ENCODE results near the gene PROX2. TPM values are rescaled to one million over a fixed set of nuclear protein-coding genes. Genes with fewer than 3 reads are reported as not detected.

Gene PROX2
- total RNA-seq, 1 donor from 2014 or later, result not detected

DNA sequence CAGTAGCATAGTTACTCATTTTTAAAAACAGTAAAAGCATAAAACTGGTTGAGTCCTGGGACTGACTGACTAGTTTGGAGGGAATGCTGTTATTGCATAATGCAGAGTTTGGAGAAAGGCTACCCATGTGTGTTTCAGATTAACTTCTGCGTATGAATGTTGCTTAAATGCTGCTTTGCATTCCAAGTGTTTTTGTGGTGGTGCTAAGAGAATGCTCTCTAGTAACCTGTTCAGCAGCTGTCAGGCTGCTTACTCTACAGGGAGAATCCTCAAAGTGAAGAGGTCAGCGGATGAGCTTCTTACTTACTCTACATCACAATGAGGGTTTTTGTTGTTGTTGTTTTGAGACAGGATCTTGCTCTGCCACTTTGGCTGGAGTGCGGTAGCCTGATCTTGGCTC lies 10.1 kb upstream of the PROX2 start:
- TF ChIP-seq, protein P1, sequence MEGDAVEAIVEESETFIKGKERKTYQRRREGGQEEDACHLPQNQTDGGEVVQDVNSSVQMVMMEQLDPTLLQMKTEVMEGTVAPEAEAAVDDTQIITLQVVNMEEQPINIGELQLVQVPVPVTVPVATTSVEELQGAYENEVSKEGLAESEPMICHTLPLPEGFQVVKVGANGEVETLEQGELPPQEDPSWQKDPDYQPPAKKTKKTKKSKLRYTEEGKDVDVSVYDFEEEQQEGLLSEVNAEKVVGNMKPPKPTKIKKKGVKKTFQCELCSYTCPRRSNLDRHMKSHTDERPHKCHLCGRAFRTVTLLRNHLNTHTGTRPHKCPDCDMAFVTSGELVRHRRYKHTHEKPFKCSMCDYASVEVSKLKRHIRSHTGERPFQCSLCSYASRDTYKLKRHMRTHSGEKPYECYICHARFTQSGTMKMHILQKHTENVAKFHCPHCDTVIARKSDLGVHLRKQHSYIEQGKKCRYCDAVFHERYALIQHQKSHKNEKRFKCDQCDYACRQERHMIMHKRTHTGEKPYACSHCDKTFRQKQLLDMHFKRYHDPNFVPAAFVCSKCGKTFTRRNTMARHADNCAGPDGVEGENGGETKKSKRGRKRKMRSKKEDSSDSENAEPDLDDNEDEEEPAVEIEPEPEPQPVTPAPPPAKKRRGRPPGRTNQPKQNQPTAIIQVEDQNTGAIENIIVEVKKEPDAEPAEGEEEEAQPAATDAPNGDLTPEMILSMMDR (conservative IDR thresholded peaks at IDR 0.05), result no peak
- no peaks in the 10 kb centered on the region for H3K36me3 Mint-ChIP-seq (ENCODE audit: low read depth)
- H3K9me3 Mint-ChIP-seq, result no peaks in the 10 kb centered on the region
- peak overlapping the region; percentile 60 for H3K4me3 Mint-ChIP-seq
- H3K4me1 Mint-ChIP-seq, result peaks cover 46% of the 10 kb centered on the region
- no peak for DNase-seq (ENCODE audit: low read depth, low spot score)
- H3K27me3 Mint-ChIP-seq (ENCODE audit: low read depth), result no peaks in the 10 kb centered on the region
- H3K27ac Mint-ChIP-seq (ENCODE audit: unreplicated experiment), result no peak overlapping the region

DNA sequence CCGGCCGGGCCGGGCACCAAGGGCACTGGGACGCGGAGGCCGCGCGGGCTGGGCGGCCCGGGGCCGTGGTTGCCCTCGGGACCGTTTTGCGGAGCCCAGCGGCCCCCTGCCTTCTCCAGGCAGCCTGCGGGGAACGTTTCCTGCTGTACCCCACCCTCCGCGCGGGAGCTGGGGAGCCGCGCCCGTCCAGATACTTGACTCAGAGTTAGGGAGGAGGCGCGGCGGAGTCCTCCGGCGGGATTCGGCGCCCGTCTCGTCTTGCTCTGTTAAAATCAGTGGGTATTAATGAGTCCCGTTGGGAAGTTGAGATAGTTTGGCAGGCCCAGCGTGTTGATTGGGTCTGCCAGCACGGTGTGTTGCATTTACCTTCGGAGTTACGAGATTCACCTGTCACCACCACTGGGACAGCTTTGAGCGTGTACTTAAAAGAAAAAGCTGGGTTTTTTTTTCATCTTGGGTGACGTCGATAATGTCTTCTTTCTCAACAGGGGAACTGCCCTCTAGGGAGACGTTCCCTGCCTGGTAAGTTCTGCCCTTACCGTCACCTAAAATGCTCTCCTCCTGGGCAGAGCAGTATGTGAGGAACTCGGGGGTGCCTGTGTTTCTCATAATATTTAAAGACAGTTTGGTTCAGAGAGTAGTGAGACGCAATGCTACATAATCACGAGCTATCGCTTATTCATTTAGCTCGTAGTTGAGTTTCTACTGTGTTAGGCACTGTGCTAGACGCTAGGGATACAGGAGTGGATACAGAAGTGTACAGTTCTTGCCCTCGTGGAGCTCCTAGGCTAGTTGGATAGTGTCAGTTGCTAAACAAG lies 6.4 kb upstream of the PROX2 start:
- Mint-ChIP-seq H3K27me3 (ENCODE audit: low read depth) (no peaks in the 10 kb centered on the region), H3K9me3 (no peaks in the 10 kb centered on the region), H3K36me3 (ENCODE audit: low read depth) (no peaks in the 10 kb centered on the region), H3K4me1 (peaks cover 50% of the 10 kb centered on the region), H3K4me3 (peak overlapping the region; percentile 98), H3K27ac (ENCODE audit: unreplicated experiment) (peak overlapping the region; percentile 99)
- TF ChIP-seq, protein P1 (conservative IDR thresholded peaks at IDR 0.05), result no peak
- no peak for DNase-seq (ENCODE audit: low read depth, low spot score)

DNA sequence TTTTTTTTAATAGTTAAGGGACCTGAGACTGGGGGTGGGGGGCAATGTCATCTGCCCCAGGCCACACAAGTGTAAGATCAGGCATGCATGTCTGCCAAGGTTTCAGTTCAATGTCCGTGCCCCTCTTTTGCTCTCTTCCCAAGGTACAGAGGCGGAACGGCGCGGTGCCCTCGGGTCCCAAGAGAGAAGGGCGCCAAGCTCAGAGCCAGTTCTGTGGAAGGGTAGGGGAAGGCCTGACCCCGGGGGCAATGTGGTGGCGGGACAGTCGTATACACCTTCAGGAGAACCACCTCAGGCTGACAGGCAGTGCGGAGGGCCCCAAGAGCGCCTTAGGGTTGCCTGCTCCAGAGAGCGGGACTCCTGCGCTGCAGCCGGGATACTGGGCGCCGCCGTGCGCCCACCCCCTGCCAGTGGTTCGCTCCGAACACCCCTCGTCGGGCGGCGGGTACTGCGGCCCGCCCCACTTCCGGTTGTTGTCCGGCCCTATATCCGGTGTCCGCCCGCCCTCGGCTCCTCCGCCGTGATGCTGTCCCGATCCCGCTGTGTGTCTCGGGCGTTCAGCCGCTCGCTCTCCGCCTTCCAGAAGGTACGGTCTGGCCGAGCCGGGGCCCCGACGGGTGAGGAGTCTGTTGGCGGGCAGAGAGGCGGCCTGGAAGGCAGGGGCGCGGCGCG lies 5.6 kb upstream of the PROX2 start, which contains the start of gene DLST:
Gene DLST, plus strand, starts transcription at position 486 of the 672 bp plus-strand sequence. Its CDS starts 38 bp downstream, at position 524.
- peak; percentile 92 for DNase-seq (ENCODE audit: low read depth, low spot score)
- H3K9me3 Mint-ChIP-seq, result no peaks in the 10 kb centered on the region
- no peaks in the 10 kb centered on the region for H3K27me3 Mint-ChIP-seq (ENCODE audit: low read depth)
- TF ChIP-seq, protein P1 (conservative IDR thresholded peaks at IDR 0.05), result no peak
- peaks cover 49% of the 10 kb centered on the region for H3K4me1 Mint-ChIP-seq
- no peaks in the 10 kb centered on the region for H3K36me3 Mint-ChIP-seq (ENCODE audit: low read depth)
- peak within 1 kb of the TSS; percentile 98 for H3K4me3 Mint-ChIP-seq
- peak within 1 kb of the TSS; percentile 99 for H3K27ac Mint-ChIP-seq (ENCODE audit: unreplicated experiment)

DNA sequence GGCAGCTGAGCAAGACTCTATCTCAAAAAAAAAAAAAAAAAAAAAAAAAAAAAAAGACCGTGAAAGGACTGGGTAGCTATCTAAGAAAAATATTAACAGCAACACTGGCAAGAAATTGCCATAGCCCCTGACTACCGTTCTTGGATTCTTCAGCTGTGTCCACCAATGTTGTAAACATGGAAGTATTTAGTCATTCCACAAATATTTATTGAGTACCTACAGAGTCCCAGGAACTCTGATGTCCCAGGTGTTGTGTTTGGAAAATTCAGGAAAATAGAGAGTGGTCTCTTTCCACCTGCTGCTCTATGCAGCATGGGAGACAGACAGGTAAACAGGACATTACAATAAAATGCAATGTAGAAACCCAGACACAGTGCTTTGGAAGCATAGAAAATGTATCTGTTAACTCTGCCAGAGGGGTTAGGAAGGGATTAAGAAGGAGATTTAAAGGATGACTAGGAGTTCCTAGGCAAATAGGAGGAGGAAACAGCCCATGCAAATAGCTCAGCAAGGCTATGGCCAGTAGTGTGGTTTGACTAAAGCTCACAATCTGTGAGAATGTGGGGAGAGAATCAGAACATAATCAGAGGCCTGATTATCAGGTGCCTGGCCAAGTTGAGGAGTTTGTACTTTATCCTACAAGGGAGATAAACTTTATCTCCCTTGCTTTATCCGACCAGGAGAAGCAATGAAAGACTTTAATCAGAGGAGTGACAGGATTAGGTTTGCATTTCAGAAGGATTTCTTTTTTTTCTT lies 3.7 kb upstream of the PROX2 start:
- H3K27me3 Mint-ChIP-seq (ENCODE audit: low read depth), result no peaks in the 10 kb centered on the region
- no peak overlapping the region for H3K27ac Mint-ChIP-seq (ENCODE audit: unreplicated experiment)
- no peaks in the 10 kb centered on the region for H3K36me3 Mint-ChIP-seq (ENCODE audit: low read depth)
- H3K4me1 Mint-ChIP-seq, result peaks cover 31% of the 10 kb centered on the region
- H3K4me3 Mint-ChIP-seq, result peak overlapping the region; percentile 74
- DNase-seq (ENCODE audit: low read depth, low spot score), result no peak
- no peaks in the 10 kb centered on the region for H3K9me3 Mint-ChIP-seq
- TF ChIP-seq, protein P1 (conservative IDR thresholded peaks at IDR 0.05), result no peak

DNA sequence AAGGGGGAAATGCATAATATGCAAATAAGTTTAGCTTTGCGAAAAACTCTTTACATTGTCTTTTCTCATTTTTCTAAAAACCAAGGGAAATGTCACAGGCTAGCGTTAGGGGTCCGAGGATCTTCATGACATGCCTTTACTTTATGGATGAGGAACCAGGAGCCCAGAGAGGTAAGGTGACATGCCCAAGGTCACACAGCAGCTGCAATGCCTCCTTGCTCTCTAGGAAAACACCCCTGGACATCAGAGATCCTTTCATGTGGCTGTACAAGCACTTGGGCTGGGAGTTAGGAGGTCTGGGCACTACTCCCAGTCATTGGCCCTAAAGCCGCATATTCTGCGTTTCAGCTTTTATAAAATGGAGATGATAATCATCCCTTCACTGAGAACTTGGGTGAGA lies 741 bp downstream of the PROX2 start:
- DNase-seq (ENCODE audit: low read depth, low spot score), result no peak
- no peak overlapping the region for H3K27ac Mint-ChIP-seq (ENCODE audit: unreplicated experiment)
- H3K4me3 Mint-ChIP-seq, result no peak overlapping the region
- no peaks in the 10 kb centered on the region for H3K9me3 Mint-ChIP-seq
- TF ChIP-seq, protein P1 (conservative IDR thresholded peaks at IDR 0.05), result no peak
- H3K27me3 Mint-ChIP-seq (ENCODE audit: low read depth), result no peaks in the 10 kb centered on the region
- no peaks in the 10 kb centered on the region for H3K4me1 Mint-ChIP-seq
- no peaks in the 10 kb centered on the region for H3K36me3 Mint-ChIP-seq (ENCODE audit: low read depth)

Data from neural crest cell (in vitro differentiated cells).